GM12892 (cell line): ENCODE data around the gene EMB.

Experiments used
- POLR2A ChIP-seq: IDR thresholded peaks from 2 replicates; pipeline ENCODE4 v1.6.1; 2011; ENCODE audit warnings: low read depth, low read length, control low read depth
- POLR2AphosphoS5 ChIP-seq: IDR thresholded peaks from 2 replicates; pipeline ENCODE4 v1.6.1; 2011; ENCODE audit warnings: low read depth, low read length, control low read depth

GRCh38 chr5:50406877-50407276 is 34.2 kb downstream of the EMB start:
- TF ChIP-seq POLR2AphosphoS5 (no peak), POLR2A (no peak)
